ENCODE measurements around the gene CBLB. TPM values are rescaled to one million over a fixed set of nuclear protein-coding genes. Genes with fewer than 3 reads are reported as not detected.

CBLB gene
- total and polyA plus RNA-seq, 10 donors, result 13.8 to 138 (median 67.5) TPM

DNA sequence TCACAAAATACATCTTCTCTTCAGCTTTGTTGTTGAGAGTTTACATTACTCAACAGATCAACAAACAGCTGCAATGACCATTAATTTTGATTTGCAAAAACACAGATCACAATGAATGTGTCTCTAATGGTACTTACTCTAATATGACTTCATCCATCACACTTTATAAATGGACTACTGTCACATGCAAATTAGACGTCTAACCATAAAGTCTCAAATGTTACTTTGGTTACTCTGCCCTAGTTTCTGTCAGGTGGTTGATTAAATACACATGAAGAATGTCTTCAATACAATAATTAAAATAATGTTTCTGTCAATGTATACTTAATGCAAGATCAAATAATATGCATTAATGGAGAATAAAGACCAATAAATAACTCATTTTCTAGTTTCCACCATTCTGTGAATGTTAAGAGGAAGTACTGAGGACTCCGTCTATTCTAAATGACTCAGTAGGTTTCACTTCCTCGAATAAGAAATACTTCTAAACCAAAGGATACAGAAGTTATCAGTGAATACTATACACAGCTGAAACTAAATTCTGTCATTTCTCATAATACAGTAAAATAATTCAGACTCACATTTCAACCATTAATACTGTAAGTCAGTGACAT, 145.8 kb downstream of the CBLB start:
- Histone ChIP-seq H3K27ac (peak overlapping the region in 6 of 8 donors; percentile 5 to 48 (median 36)), H3K27me3 (replicated peaks in 1 of 7) (no peaks in the 10 kb centered on the region), H3K36me3 (peaks cover 0 to 44% (median 24%) of the 10 kb centered on the region in 6 donors), H3K4me3 (no peak overlapping the region), H3K4me1 (peaks cover 0 to 24% (median 15%) of the 10 kb centered on the region in 6 donors), H3K9me3 (peaks cover 0 to 16% (median 15%) of the 10 kb centered on the region in 8 donors)
- WGBS, 5 donors, result 25 to 38% (median 29%) methylated on average over 3 of the region's 3 CpGs
- TF ChIP-seq POLR2A (IDR thresholded peaks at IDR 0.05) (no peak), POLR2AphosphoS5 (IDR thresholded peaks at IDR 0.05) (no peak)
- TF ChIP-seq, protein P1, sequence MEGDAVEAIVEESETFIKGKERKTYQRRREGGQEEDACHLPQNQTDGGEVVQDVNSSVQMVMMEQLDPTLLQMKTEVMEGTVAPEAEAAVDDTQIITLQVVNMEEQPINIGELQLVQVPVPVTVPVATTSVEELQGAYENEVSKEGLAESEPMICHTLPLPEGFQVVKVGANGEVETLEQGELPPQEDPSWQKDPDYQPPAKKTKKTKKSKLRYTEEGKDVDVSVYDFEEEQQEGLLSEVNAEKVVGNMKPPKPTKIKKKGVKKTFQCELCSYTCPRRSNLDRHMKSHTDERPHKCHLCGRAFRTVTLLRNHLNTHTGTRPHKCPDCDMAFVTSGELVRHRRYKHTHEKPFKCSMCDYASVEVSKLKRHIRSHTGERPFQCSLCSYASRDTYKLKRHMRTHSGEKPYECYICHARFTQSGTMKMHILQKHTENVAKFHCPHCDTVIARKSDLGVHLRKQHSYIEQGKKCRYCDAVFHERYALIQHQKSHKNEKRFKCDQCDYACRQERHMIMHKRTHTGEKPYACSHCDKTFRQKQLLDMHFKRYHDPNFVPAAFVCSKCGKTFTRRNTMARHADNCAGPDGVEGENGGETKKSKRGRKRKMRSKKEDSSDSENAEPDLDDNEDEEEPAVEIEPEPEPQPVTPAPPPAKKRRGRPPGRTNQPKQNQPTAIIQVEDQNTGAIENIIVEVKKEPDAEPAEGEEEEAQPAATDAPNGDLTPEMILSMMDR (IDR thresholded peaks at IDR 0.05 in 8 of 11, conservative IDR thresholded peaks at IDR 0.05 in 3 of 11), result no peak
- no peak for DNase-seq
- intact Hi-C loops (cut with DNase I; ENCODE audit: low total_unique reads), result no loop called here

DNA sequence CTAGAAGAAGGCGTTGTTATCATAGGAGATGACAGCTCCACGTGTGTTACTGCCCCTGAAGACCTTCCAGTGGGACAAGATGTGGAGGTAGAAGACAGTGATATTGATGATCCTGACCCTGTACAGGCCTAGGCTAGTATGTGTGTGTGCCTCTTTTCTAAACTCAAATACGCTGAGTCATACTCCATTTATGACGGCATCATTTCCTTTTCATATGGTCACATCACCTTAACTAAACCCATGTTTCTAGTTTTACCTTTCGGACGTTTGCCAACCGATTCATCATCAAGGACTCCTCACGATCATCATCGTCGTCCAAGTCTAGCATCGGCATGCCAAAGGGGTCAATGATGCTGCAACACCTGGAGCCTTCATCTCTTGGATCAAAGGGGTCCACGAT, 149.0 kb downstream of the CBLB start:
- WGBS, 5 donors, result 89 to 94% (median 92%) methylated on average over 12 of the region's 12 CpGs
- no peaks in the 10 kb centered on the region for H3K9me3 ChIP-seq
- peaks cover 0 to 30% (median 15%) of the 10 kb centered on the region in 6 donors for H3K4me1 ChIP-seq
- no peak overlapping the region for H3K27ac ChIP-seq
- peaks cover 0 to 57% (median 18%) of the 10 kb centered on the region in 6 donors for H3K36me3 ChIP-seq
- H3K4me3 ChIP-seq, result no peak overlapping the region
- TF ChIP-seq POLR2AphosphoS5 (IDR thresholded peaks at IDR 0.05) (no peak), POLR2A (IDR thresholded peaks at IDR 0.05) (no peak)
- TF ChIP-seq, protein P1 (IDR thresholded peaks at IDR 0.05 in 8 of 11, conservative IDR thresholded peaks at IDR 0.05 in 3 of 11), result no peak
- DNase-seq, result no peak
- H3K27me3 ChIP-seq (replicated peaks in 1 of 7), result no peaks in the 10 kb centered on the region
- intact Hi-C loops (cut with DNase I; ENCODE audit: low total_unique reads), result no loop called here

DNA sequence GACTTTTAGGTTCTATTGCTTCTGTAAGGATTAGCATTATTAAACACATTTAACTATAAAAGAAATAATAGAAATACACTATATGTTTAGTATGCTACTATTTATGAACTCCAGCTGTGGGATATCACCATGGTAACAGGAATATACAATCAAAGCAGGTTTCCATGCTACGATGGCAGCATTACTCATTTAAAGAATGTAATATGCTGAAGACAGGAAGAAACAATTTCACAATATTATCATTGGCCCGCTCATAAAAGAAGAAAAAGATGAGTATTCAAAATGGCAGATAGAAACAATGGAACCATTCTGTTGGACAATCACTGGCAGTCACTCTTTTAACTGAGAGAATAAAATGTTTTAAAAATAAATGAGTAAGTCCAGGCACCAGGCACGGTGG, 153.4 kb downstream of the CBLB start:
- Histone ChIP-seq H3K9me3 (no peaks in the 10 kb centered on the region), H3K27me3 (replicated peaks in 1 of 7) (no peaks in the 10 kb centered on the region), H3K36me3 (peaks cover 0 to 76% (median 30%) of the 10 kb centered on the region in 6 donors), H3K4me3 (no peak overlapping the region), H3K4me1 (peaks cover 0 to 6% (median 0%) of the 10 kb centered on the region in 6 donors), H3K27ac (no peak overlapping the region)
- no peak for DNase-seq
- TF ChIP-seq POLR2AphosphoS5 (IDR thresholded peaks at IDR 0.05), result no peak
- TF ChIP-seq, protein P1 (IDR thresholded peaks at IDR 0.05 in 8 of 11, conservative IDR thresholded peaks at IDR 0.05 in 3 of 11), result no peak
- no peak for TF ChIP-seq POLR2A (IDR thresholded peaks at IDR 0.05)
- WGBS, 5 donors, result 73 to 87% (median 77%) methylated on average over 3 of the region's 3 CpGs
- intact Hi-C loops (cut with DNase I; ENCODE audit: low total_unique reads), result no loop called here

DNA sequence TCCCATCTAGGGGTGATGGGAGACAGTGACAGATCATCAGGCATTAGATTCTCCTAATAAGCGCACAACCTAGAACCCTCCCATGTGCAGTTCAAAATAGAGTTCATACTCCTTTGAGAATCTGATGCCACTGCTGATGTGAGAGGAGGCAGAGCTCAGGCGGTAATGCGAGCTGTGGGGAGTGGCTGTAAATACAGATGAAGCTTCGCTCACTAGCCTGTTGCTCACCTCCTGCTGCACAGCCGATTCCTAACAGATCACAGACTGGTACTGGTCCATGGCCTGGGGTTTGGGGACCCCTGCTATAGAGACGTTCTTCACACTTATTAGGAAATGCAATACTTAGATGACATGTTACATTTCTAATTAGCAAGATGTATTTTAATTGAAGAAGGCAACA, 154.4 kb downstream of the CBLB start:
- WGBS, 5 donors, result 94 to 100% (median 96%) methylated on average over 6 of the region's 6 CpGs
- Histone ChIP-seq H3K36me3 (peaks cover 0 to 76% (median 23%) of the 10 kb centered on the region in 6 donors), H3K27me3 (replicated peaks in 1 of 7) (no peaks in the 10 kb centered on the region), H3K4me1 (peaks cover 0 to 6% (median 0%) of the 10 kb centered on the region in 6 donors), H3K9me3 (peaks cover 0 to 6% (median 0%) of the 10 kb centered on the region in 8 donors), H3K4me3 (no peak overlapping the region), H3K27ac (no peak overlapping the region)
- TF ChIP-seq POLR2AphosphoS5 (IDR thresholded peaks at IDR 0.05) (no peak), POLR2A (IDR thresholded peaks at IDR 0.05) (no peak)
- TF ChIP-seq, protein P1 (IDR thresholded peaks at IDR 0.05 in 8 of 11, conservative IDR thresholded peaks at IDR 0.05 in 3 of 11), result no peak
- DNase-seq, result peak; percentile 51
- intact Hi-C loops (cut with DNase I; ENCODE audit: low total_unique reads), result no loop called here
